AG10803 (cell line): ENCODE results near the gene CCDC170.

ENCODE experiments used
- DNase-seq: peaks from one replicate; pipeline ENCODE4 v3.0.0; 2010; ENCODE audit warnings: low read depth
- H3K4me3 ChIP-seq: 2 replicates; pipeline ENCODE4 v1.5.1; 2011; ENCODE audit warnings: mild to moderate bottlenecking, low read length, control low read depth
- CTCF ChIP-seq: conservative IDR thresholded peaks from 2 replicates; pipeline ENCODE4 v1.5.1; 2011; ENCODE audit warnings: mild to moderate bottlenecking, low read length, control low read depth, inconsistent platforms

CCDC170 gene

GRCh38 chr6:151663559-151663958 lies 169.7 kb downstream of the CCDC170 start:
- no peak for TF ChIP-seq CTCF
- no peak overlapping the region for H3K4me3 ChIP-seq
- DNase-seq = no peak

- DNase-seq = no peak
- H3K4me3 ChIP-seq = no peak overlapping the region
- TF ChIP-seq CTCF = no peak
These were observed 170.6 kb downstream of the CCDC170 start for GRCh38 chr6:151664390-151664789.

- H3K4me3 ChIP-seq = no peak overlapping the region
- TF ChIP-seq CTCF = no peak
- no peak for DNase-seq
These were observed 171.5 kb downstream of the CCDC170 start for GRCh38 chr6:151665329-151665728.

GRCh38 chr6:151666526-151666925 lies 172.7 kb downstream of the CCDC170 start:
- no peak for TF ChIP-seq CTCF
- no peak overlapping the region for H3K4me3 ChIP-seq
- no peak for DNase-seq

- TF ChIP-seq CTCF = no peak
- no peak overlapping the region for H3K4me3 ChIP-seq
- DNase-seq = no peak
These were observed 175.4 kb downstream of the CCDC170 start for GRCh38 chr6:151669208-151669560.

GRCh38 chr6:151670116-151670515 lies 176.3 kb downstream of the CCDC170 start:
- H3K4me3 ChIP-seq = no peak overlapping the region
- no peak for DNase-seq
- TF ChIP-seq CTCF = no peak
